Subcutaneous abdominal adipose tissue (tissue), 5 donors: ENCODE measurements around the gene RASSF5.

Experiments used
- H3K27ac ChIP-seq: one replicate; pipeline ENCODE4 v1.7.0; 2013; ENCODE audit warnings: low read depth, mild to moderate bottlenecking, inconsistent platforms, low read length, moderate library complexity
- H3K27me3 ChIP-seq, 5 donors: one replicate each; pipeline ENCODE4 v1.7.0; 2013; ENCODE audit warnings: low read length in 5 of 5, inconsistent platforms in 1 of 5; ENCODE audit not compliant: control insufficient read depth in 5 of 5, insufficient read depth in 4 of 5
- H3K36me3 ChIP-seq, 5 donors: one replicate each; pipeline ENCODE4 v1.7.0; 2013; ENCODE audit warnings: low read length in 5 of 5; ENCODE audit not compliant: control insufficient read depth in 5 of 5, insufficient read depth in 5 of 5
- H3K4me1 ChIP-seq, 5 donors: one replicate each; pipeline ENCODE4 v1.7.0; 2013; ENCODE audit warnings: low read length in 5 of 5, mild to moderate bottlenecking in 3 of 5, moderate library complexity in 1 of 5; ENCODE audit not compliant: control insufficient read depth in 5 of 5, insufficient read depth in 5 of 5
- H3K4me3 ChIP-seq, 5 donors: one replicate each; pipeline ENCODE4 v1.7.0; 2013; ENCODE audit warnings: low read length in 5 of 5, low read depth in 1 of 5
- H3K9ac ChIP-seq, 5 donors: one replicate each; pipeline ENCODE4 v1.7.0; 2013; ENCODE audit warnings: low read length in 5 of 5, mild to moderate bottlenecking in 4 of 5, moderate library complexity in 3 of 5
- H3K9me3 ChIP-seq, 5 donors: one replicate each; pipeline ENCODE4 v1.7.0; 2013; ENCODE audit warnings: low read length in 5 of 5; ENCODE audit not compliant: control insufficient read depth in 5 of 5
- donor health status: healthy.
- donor health status: healthy.
- donor health status: healthy.
- donor health status: healthy.
- donor health status: healthy.

The RASSF5 gene

GRCh38 chr1:206484901-206485300, 22.4 kb upstream of the RASSF5 start:
- peaks cover 0 to 33% (median 7%) of the 10 kb centered on the region in 5 donors for H3K36me3 ChIP-seq
- H3K27me3 ChIP-seq, result no peaks in the 10 kb centered on the region
- H3K9ac ChIP-seq, result no peak overlapping the region
- peaks cover 0 to 5% (median 0%) of the 10 kb centered on the region in 5 donors for H3K4me1 ChIP-seq
- no peak overlapping the region for H3K27ac ChIP-seq
- H3K4me3 ChIP-seq, result no peak overlapping the region
- H3K9me3 ChIP-seq, result no peaks in the 10 kb centered on the region

DNA sequence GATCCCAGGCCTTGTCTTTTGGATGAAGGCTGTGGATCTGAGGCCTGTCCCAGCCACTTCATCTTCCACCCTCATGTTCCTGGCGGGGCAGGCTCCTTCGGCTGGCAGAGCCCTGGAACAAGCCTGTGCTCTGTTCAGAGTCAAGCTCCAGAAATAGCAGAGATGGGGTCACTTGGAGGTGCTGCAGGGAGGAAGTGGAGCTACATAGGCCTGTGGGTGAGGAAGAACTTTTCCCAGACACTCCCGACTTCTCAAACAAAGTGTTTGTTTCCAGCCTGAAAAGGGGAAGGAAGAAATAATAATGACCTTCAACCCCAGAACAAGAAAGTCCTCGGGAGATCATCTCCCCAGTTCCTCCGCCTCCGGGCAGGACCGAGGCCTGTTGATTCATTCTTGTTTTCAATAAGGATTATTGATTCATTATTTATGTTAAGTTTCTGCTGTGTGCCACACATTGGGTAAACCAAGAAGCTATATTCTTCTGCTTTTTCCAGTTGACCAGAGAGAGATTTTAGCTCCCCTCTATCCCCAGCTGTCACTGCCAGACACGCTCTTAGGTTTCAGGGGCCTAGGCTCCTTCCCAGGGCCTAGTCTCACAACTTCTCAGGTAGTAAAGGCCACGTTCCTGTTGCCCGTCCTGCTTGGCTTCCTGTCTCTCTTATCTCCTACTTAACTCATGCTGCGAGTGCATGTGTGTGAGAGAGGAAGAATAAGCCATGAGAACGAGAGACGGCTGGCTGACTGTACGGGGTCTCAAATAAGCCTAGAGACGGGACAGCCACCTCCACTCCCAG, 20.1 kb upstream of the RASSF5 start:
- peaks cover 0 to 44% (median 3%) of the 10 kb centered on the region in 5 donors for H3K36me3 ChIP-seq
- no peaks in the 10 kb centered on the region for H3K27me3 ChIP-seq
- peaks cover 0 to 15% (median 2%) of the 10 kb centered on the region in 5 donors for H3K4me1 ChIP-seq
- H3K9ac ChIP-seq, result no peak overlapping the region
- H3K4me3 ChIP-seq, result no peak overlapping the region
- H3K27ac ChIP-seq, result no peak overlapping the region
- H3K9me3 ChIP-seq, result no peaks in the 10 kb centered on the region

GRCh38 chr1:206487970-206488369, 19.4 kb upstream of the RASSF5 start:
- Histone ChIP-seq H3K27ac (no peak overlapping the region), H3K9me3 (no peaks in the 10 kb centered on the region), H3K4me1 (peaks cover 0 to 15% (median 3%) of the 10 kb centered on the region in 5 donors), H3K9ac (no peak overlapping the region), H3K4me3 (no peak overlapping the region), H3K36me3 (peaks cover 0 to 45% (median 0%) of the 10 kb centered on the region in 5 donors), H3K27me3 (no peaks in the 10 kb centered on the region)

- peaks cover 0 to 15% (median 3%) of the 10 kb centered on the region in 5 donors for H3K4me1 ChIP-seq
- H3K4me3 ChIP-seq, result no peak overlapping the region
- H3K36me3 ChIP-seq, result peaks cover 0 to 44% (median 0%) of the 10 kb centered on the region in 5 donors
- H3K27ac ChIP-seq, result no peak overlapping the region
- H3K9ac ChIP-seq, result no peak overlapping the region
- no peaks in the 10 kb centered on the region for H3K9me3 ChIP-seq
- H3K27me3 ChIP-seq, result no peaks in the 10 kb centered on the region
Observed at GRCh38 chr1:206488466-206488865, 18.9 kb upstream of the RASSF5 start.

DNA sequence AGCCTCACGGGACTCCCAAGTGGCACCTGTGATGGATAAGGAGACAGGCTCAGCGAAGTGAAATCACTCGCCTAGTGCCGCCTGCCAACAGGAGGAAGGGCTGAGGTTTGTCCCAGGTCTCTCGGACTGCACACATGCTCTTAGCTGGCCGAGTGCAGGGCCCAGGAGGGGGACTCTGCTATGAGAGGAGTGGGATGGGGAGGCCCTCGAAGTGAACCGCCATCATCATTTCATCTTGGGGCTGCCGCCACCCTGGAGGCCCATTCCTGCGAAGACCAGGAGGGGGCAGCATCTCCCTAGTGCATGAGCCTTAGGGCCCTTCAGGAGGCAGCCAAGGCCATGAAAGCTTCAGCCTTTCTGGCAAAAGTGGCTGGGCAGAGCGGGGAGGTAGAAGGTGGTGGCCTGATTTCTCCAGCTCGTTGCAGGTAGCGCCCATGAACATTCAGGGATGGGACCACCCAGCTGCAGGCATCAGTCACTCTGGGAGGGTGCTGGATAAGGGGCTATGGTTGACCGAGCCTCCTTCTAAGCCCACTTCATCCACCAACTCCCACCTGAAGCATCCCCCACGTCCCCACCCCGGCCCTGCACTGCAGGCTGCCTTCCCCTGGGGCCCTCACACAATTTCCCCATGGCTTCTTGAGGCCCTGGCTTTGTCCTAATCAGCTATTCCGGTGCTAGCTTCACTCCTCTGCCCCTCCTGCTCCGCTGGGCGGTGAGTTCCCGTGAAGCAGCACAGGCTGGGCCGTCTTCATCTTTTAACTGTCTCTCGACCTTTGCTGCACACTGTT, 17.2 kb upstream of the RASSF5 start:
- Histone ChIP-seq H3K36me3 (peaks cover 0 to 40% (median 0%) of the 10 kb centered on the region in 5 donors), H3K4me1 (peaks cover 3 to 20% (median 7%) of the 10 kb centered on the region in 5 donors), H3K9ac (no peak overlapping the region), H3K27me3 (no peaks in the 10 kb centered on the region), H3K27ac (no peak overlapping the region), H3K4me3 (no peak overlapping the region), H3K9me3 (no peaks in the 10 kb centered on the region)

DNA sequence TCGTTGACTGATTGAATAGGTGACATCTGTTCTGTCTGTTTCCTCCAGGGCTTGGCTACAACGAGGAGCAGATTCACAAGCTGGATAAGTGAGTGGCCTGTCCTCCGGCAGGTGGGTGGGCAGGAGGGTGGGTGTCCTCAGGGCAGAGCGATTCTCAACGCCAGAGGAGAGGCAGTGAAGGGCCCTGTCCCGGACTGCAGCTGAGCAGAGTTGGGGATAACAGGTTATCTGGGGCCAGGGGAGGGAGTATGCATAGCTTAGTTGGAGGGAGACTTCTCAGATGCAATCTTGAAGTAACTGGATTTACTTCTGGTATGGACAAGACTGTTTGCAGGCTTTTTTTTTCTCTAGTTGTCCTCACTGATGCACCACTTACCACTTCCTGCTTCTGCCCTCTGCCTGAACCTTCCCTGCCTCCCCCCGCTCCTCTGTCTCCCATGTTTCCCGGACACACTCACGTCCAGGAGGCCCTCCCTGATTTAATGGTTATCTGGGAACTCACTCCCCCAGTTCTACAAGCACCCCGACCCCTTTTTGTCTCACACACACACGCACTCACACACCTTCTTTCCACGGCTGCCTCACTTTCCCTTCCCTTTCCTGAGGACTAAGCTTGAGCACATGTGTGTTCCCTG, 16.4 kb upstream of the RASSF5 start:
- H3K27me3 ChIP-seq, result no peaks in the 10 kb centered on the region
- peaks cover 10 to 27% (median 14%) of the 10 kb centered on the region in 5 donors for H3K4me1 ChIP-seq
- no peak overlapping the region for H3K4me3 ChIP-seq
- peaks cover 0 to 34% (median 0%) of the 10 kb centered on the region in 5 donors for H3K36me3 ChIP-seq
- H3K9me3 ChIP-seq, result no peaks in the 10 kb centered on the region
- no peak overlapping the region for H3K27ac ChIP-seq
- H3K9ac ChIP-seq, result no peak overlapping the region

DNA sequence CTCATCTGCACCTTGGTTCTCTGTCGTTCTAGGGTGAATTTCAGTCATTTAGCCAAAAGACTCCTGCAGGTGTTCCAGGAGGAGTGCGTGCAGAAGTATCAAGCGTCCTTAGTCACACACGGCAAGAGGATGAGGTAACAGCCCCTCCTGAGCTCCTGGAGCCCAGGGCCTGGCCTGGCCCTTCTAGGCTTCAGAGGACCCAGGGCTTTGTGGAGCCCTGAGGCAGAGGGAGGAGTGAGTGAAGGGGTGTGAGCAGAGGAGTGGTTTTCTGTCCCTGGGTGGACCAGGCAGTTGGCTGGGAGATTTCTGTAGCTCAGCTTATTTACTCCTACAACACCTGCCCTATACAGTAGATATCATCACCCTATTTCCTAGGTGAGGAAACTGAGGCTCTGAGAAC, 15.7 kb upstream of the RASSF5 start:
- Histone ChIP-seq H3K9me3 (no peaks in the 10 kb centered on the region), H3K27ac (no peak overlapping the region), H3K4me3 (no peak overlapping the region), H3K4me1 (peaks cover 17 to 35% (median 21%) of the 10 kb centered on the region in 5 donors), H3K27me3 (no peaks in the 10 kb centered on the region), H3K9ac (no peak overlapping the region), H3K36me3 (peaks cover 0 to 32% (median 0%) of the 10 kb centered on the region in 5 donors)

- no peak overlapping the region for H3K27ac ChIP-seq
- H3K4me3 ChIP-seq, result no peak overlapping the region
- H3K9ac ChIP-seq, result no peak overlapping the region
- H3K4me1 ChIP-seq, result peaks cover 18 to 38% (median 31%) of the 10 kb centered on the region in 5 donors
- H3K27me3 ChIP-seq, result no peaks in the 10 kb centered on the region
- peaks cover 0 to 32% (median 0%) of the 10 kb centered on the region in 5 donors for H3K36me3 ChIP-seq
- H3K9me3 ChIP-seq, result no peaks in the 10 kb centered on the region
Observed at GRCh38 chr1:206492589-206492988, 14.7 kb upstream of the RASSF5 start.

DNA sequence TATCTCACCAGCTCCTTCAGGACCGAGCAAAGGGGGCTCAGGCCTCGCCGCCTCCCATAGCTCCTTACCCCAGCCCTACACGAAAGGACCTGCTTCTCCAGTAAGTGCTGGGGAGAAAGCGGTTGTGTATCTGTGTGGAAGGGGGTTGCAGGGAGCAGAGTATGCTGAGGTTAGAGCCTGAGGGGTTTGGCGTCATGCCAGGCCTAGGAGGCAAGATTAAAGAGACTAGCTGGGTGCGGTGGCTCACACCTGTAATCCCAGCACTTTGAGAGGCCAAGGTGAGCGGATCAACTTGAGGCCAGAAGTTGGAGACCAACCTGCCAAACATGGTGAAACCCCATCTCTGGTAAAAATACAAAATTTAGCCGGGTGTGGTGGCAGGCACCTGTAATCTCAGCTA, 14.1 kb upstream of the RASSF5 start:
- peaks cover 0 to 26% (median 0%) of the 10 kb centered on the region in 5 donors for H3K36me3 ChIP-seq
- H3K4me1 ChIP-seq, result peaks cover 18 to 40% (median 32%) of the 10 kb centered on the region in 5 donors
- no peak overlapping the region for H3K27ac ChIP-seq
- H3K9ac ChIP-seq, result no peak overlapping the region
- H3K4me3 ChIP-seq, result no peak overlapping the region
- H3K9me3 ChIP-seq, result no peaks in the 10 kb centered on the region
- no peaks in the 10 kb centered on the region for H3K27me3 ChIP-seq
